HG03064 (cell line): Measurements from ENCODE around the gene DIAPH2.
A peak's percentile ranks its signal among the peaks of the same experiment; 100 is the strongest.

ENCODE experiments used
- ATAC-seq: cut with Tn5 transposase; IDR thresholded peaks from one replicate; pipeline ENCODE4 v1.9.1; 2021; ENCODE audit warnings: low read depth; ENCODE audit not compliant: unreplicated experiment

DIAPH2 gene

DNA sequence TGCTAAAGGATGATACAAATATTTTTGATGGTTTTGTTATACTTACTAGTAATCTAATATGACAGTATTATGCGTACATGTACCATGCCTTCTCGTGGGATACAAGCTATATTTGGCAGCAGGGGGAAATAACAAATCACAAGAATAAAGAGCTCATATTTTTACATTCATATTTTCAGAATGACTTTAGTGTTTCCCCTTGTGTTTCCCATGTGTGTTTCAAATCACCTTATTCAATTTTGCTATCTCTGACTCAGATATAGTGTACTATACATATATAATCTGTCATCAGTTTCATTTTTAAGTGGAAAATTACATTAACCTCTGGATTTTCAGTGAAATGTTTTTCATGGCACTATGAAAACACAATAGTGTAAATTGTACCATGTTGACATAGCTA is 345.8 kb downstream of the DIAPH2 start:
- ATAC-seq: no peak

- ATAC-seq: no peak
These were observed 346.3 kb downstream of the DIAPH2 start for GRCh38 chrX:97030947-97031346.

- ATAC-seq: peak; percentile 97
These were observed 354.9 kb downstream of the DIAPH2 start for GRCh38 chrX:97039363-97040029.

DNA sequence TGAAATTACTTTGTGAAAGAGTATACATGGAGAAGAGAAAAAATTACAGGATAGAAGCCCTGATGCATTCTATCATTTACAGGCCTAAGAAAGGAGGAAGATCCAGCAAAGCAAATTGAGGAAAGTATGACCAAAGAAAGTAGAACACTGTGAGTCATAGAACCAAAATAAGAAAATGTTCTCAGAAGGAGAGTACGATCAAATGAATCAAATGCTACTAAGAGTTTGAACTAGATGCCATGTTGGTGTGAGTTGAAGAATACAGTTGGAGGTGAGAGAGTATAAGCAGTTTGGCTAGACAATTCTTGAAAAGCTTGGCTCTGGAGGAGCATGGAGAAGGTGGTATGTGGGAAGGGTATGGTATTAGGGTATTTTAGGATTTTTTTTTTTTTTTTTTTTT is 360.8 kb downstream of the DIAPH2 start:
- no peak for ATAC-seq

DNA sequence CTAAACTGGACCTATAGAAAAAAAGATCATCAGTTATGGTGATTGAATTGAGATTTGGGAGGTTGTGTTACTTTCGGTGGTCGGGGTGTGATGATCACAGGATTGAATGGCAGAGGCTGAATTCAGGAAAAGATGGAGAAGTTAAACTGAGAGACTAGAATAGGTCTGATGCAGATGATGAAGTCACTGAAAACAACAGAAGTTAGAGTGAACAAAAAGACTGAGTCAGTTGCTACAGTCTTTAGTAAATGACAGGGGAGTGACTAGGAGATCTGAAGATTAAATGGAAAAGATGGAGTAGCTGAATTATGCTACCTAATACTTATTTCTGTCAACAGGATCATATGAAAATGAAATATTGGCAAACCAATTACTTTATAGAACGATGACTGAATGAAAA is 362.2 kb downstream of the DIAPH2 start:
- no peak for ATAC-seq

GRCh38 chrX:97050392-97050791 is 365.8 kb downstream of the DIAPH2 start:
- no peak for ATAC-seq

- ATAC-seq: no peak
These were observed 372.8 kb downstream of the DIAPH2 start for GRCh38 chrX:97057349-97057909.

- no peak for ATAC-seq
These were observed 375.4 kb downstream of the DIAPH2 start for GRCh38 chrX:97060020-97060419.

GRCh38 chrX:97065066-97065465 is 380.4 kb downstream of the DIAPH2 start:
- ATAC-seq: no peak

- ATAC-seq: no peak
These were observed 381.3 kb downstream of the DIAPH2 start for GRCh38 chrX:97065973-97066372.

DNA sequence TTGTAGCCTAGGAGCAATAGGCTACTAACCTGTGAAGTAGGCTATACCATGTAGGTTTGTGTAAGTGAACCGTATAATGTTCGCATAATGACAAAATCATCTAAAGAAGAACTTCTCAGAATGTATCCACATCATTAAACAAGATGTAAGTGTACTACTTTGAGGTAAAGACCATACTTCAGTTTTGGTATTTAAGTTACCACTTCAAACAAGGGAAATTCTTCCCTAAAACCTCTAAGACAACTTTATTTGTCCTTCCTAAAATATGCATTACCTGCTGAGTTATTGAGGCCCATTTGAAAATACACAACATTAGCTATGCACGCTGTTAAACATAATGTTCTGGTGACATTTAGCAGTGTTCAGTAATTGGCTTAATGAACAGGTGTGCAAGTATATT is 381.7 kb downstream of the DIAPH2 start:
- ATAC-seq: no peak

GRCh38 chrX:97070346-97070745 is 385.7 kb downstream of the DIAPH2 start:
- no peak for ATAC-seq

DNA sequence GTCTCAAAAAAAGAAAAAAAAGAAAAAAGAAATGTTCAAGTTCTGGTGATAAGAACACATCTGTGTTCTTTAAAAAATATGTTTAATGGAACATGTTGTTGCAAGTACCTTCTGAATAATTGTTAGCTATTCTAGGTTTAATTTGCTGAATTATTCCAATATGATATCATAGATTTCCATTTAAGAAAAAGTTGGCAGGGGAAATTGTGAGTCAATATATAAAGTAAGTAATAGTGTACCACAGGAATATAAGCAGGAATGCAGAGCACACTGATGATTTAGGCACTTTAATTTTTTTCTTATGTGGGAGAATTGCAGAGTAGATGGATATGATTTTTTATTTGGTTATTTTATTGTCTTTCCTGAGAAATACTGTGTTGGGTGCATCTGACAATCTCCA is 389.8 kb downstream of the DIAPH2 start:
- no peak for ATAC-seq

GRCh38 chrX:97089116-97089515 is 404.5 kb downstream of the DIAPH2 start:
- no peak for ATAC-seq

DNA sequence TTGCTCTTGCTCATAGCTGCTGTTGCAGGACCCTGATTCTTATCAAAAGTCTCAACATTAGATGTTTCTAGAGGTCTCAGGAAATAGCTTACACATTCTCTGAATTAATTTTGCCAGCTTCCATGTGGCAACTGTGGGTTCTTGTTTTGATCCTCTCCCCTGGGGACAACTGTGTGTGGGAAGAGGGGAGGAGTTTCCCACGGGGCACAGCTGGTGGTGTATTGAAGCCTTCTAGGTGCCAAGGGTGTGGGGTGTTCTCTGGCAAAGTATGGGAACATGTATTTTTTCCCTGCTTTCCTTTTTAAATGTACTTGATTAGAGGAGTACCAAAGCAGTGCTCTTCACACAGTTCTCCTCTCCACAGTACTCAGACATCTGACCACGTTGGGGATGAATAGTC is 411.7 kb downstream of the DIAPH2 start:
- ATAC-seq: no peak

DNA sequence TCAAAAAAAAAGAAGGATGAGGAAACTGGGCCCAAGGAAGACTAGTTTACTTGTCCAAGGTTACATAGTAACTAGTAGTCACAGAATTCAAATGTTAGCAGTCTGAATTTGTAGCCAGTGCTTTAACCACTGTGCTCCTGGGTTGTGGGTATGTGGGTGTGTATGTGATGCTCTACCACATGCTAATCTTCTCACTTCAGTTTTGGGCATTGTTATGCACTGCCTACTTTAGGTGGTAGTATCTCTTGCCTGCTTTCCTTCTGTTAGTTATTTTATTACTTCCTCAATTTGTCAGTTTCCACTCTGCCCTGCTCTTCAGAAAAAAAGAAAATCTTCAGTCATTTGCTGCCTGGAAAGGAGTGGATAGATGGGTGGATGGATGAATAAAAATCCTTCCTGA is 418.3 kb downstream of the DIAPH2 start:
- ATAC-seq: no peak

- no peak for ATAC-seq
These were observed 425.1 kb downstream of the DIAPH2 start for GRCh38 chrX:97109730-97110129.

- no peak for ATAC-seq
These were observed 432.9 kb downstream of the DIAPH2 start for GRCh38 chrX:97117572-97117971.

- ATAC-seq: no peak
These were observed 434.9 kb downstream of the DIAPH2 start for GRCh38 chrX:97119474-97120109.

- no peak for ATAC-seq
These were observed 438.4 kb downstream of the DIAPH2 start for GRCh38 chrX:97123001-97123400.

- ATAC-seq: no peak
These were observed 441.4 kb downstream of the DIAPH2 start for GRCh38 chrX:97126020-97126419.
